HG03521 (cell line): Measurements from ENCODE around the gene GABBR2.
"Not testable (repeated sequence)": the region's sequence is repeated elsewhere in the genome, so short reads cannot be mapped to it uniquely, and the experiment has no call there.

Source experiments
- ATAC-seq: cut with Tn5 transposase; IDR thresholded peaks from one replicate; pipeline ENCODE4 v1.9.1; 2021; ENCODE audit warnings: mild to moderate bottlenecking, moderate library complexity; ENCODE audit not compliant: unreplicated experiment

The GABBR2 gene

GRCh38 chr9:98310752-98311392 is 397.9 kb downstream of the GABBR2 start:
- ATAC-seq: no peak

GRCh38 chr9:98306384-98307145 is 402.2 kb downstream of the GABBR2 start:
- ATAC-seq: no peak

GRCh38 chr9:98304381-98304780 is 404.4 kb downstream of the GABBR2 start:
- no peak for ATAC-seq

- no peak for ATAC-seq
These were observed 405.1 kb downstream of the GABBR2 start for GRCh38 chr9:98303633-98304125.

- no peak for ATAC-seq
These were observed 405.6 kb downstream of the GABBR2 start for GRCh38 chr9:98302938-98303632.

GRCh38 chr9:98302150-98302549 is 406.6 kb downstream of the GABBR2 start:
- ATAC-seq: no peak

GRCh38 chr9:98300611-98301010 is 408.1 kb downstream of the GABBR2 start:
- no peak for ATAC-seq

GRCh38 chr9:98298476-98298875 is 410.3 kb downstream of the GABBR2 start:
- ATAC-seq: no peak

GRCh38 chr9:98295824-98296223 is 412.9 kb downstream of the GABBR2 start:
- ATAC-seq: no peak

- ATAC-seq: no peak
These were observed 416.9 kb downstream of the GABBR2 start for GRCh38 chr9:98291820-98292219.

- no peak for ATAC-seq
These were observed 418.3 kb downstream of the GABBR2 start for GRCh38 chr9:98290411-98290810.

- no peak for ATAC-seq
These were observed 419.0 kb downstream of the GABBR2 start for GRCh38 chr9:98289614-98290201.

- no peak for ATAC-seq
These were observed 419.9 kb downstream of the GABBR2 start for GRCh38 chr9:98288881-98289280.

- ATAC-seq: no peak
These were observed 421.4 kb downstream of the GABBR2 start for GRCh38 chr9:98287384-98287783.

GRCh38 chr9:98285446-98285845 is 423.3 kb downstream of the GABBR2 start:
- ATAC-seq: no peak

- ATAC-seq: no peak
These were observed 424.0 kb downstream of the GABBR2 start for GRCh38 chr9:98284754-98285153.

- ATAC-seq: not testable (repeated sequence)
These were observed 425.6 kb downstream of the GABBR2 start for GRCh38 chr9:98283143-98283542.

- no peak for ATAC-seq
These were observed 427.5 kb downstream of the GABBR2 start for GRCh38 chr9:98281281-98281680.

- no peak for ATAC-seq
These were observed 428.2 kb downstream of the GABBR2 start for GRCh38 chr9:98280574-98280973.

GRCh38 chr9:98280162-98280561 is 428.6 kb downstream of the GABBR2 start:
- no peak for ATAC-seq

GRCh38 chr9:98276907-98277469 is 431.7 kb downstream of the GABBR2 start:
- no peak for ATAC-seq
